Left forelimb (tissue), 1 donor: ENCODE data around the gene TTLL13.
"Not testable (repeated sequence)": the region's sequence is repeated elsewhere in the genome, so short reads cannot be mapped to it uniquely, and the experiment has no call there.

Source experiments
- DNase-seq: peaks from one replicate; pipeline ENCODE4 v3.0.0-alpha.2; 2018; ENCODE audit warnings: low spot score

The TTLL13 gene

DNA sequence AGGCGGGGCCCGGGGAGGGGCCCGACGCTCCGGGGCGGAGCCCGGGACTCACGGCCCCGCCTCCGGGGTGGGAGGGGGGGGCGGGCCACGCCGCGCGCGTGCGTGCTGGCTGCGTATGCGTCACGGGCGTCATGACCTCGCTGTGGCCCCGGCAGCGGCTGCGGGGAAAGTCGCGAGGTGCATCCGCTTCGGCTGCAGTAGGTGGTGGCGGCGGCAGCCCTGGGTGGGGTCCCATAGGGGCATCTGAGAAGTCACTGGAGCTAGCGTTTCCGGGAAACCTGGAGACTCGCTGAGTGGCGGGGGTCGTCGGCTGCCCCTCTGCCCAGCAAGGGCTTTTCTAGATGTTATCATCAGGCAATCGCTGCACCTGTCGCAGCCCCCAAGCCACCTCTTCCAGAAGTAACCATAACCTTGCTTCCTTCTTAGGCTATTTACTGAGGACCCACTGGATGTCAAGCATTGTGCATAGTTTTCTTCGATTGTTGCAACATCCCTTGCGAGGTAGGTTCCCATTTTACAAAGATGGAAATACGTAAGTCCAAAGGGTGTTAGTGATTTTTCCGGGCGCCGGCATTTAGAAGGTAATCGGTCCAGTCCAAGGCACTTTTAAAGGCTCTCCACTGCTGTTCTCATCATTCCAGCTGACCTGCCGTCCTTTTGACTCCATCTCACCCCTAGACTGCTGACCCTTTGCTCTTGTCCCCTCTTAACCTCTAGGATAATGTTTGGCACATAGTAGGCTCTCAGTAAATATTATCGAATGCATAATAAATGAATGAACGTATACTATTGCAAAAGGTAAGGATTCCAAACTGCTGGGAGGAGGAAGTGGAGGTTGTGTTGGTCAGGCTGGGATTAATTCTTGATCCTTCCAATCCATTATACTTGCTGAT lies 15.0 kb upstream of the TTLL13 start, which contains the start of gene GDPGP1:
Gene GDPGP1, plus strand, starts transcription at position 114 of the 893 bp plus-strand sequence. CDS start 6,700 bp downstream, outside the sequence.
- no peak for DNase-seq

DNA sequence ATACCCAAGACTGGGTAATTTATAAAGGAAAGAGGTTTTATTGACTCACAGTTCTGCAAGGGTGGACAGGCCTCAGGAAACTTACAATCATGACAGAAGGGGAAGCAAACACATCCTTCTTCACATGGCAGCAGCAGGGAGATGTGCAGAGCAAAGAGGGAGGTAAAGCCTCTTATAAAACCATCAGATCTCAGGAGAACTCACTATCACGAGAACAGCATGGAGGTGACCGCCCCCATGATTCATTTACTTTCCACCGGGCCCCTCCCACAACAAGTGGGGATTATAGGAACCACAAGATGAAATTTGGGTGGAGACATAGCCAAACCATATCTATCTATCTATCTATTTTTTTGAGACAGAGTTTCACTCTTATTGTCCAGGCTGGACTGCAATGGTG lies 10.0 kb upstream of the TTLL13 start:
- DNase-seq, result no peak

DNA sequence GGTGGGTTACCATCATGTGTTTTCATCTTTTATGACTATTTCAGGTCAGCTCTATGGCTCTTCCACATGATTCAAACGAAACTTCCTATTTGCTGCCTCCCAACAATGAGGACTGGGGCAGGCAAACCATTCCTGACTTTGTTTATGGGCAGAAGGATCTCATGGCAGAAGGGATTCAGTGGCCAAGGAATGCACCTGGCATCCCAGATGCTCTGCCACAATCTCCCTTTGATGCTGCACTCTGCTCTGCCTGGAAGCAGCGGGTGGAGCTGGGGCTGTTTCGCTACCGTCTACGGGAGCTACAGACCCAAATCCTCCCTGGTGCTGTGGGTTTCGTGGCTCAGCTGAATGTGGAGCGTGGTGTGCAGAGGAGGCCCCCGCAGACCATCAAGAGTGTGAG lies 8.5 kb upstream of the TTLL13 start:
- no peak for DNase-seq

DNA sequence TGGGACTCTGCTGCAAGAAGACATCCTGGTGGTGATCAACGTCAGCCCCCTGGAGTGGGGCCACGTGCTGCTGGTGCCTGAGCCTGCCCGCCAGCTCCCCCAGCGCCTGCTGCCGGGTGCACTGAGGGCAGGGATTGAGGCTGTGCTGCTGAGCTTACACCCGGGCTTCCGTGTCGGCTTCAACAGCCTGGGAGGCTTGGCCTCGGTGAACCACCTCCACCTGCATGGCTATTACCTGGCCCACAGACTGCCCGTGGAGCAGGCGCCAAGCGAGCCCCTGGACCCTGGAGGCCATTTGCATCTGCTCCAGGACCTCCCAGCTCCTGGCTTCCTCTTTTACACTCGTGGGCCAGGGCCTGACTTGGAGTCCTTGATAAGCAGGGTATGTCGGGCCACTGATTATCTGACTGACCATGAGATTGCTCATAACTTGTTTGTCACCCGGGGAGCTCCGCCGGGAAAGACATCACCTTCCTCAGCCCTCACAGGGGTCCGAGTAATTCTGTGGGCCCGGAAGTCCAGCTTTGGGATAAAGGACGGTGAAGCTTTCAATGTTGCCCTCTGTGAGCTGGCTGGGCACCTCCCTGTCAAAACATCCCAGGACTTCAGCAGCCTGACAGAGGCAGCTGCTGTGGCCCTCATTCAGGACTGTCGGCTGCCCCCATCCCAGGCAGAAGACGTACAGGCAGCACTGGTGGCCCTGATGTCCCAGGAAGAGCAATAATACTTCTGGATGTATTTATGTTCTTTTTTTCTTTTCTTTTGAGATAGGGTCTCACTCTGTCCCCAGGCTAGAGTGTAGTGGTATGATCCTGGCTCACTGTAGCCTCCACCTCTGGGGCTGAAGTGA lies 7.8 kb upstream of the TTLL13 start:
- no peak for DNase-seq

DNA sequence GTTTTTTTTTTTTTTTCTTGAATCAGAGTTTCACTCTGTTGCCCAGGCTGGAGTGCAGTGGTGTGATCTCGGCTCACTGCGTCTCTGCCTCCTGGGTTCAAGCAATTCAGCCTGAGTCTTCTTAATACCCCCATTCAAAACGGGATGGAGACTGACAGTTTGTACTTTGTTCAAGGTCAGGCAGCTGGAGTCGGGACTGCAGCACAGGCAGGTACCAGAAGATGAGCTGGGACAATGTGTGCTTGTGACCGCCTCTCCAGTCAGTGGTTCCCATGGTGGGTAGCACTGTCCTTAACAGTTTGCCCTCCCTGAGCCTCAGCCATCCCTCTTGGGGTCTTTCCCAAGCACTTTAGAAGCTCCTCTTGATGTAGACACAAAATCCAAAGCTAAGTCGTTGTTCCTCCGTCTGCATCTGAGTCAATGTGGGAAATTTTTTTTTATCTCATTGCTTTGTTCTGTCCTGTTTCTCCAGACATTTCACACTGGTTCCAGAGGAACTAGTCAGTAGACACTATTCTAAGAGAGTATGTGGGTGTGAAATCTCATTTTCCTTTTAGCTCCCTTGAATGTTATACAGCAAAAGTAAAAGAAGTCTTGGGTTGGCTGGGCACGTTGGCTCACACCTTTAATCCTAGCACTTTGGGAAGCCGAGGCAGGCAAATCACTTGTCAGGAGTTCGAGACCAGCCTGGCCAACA lies 5.3 kb upstream of the TTLL13 start:
- no peak for DNase-seq

DNA sequence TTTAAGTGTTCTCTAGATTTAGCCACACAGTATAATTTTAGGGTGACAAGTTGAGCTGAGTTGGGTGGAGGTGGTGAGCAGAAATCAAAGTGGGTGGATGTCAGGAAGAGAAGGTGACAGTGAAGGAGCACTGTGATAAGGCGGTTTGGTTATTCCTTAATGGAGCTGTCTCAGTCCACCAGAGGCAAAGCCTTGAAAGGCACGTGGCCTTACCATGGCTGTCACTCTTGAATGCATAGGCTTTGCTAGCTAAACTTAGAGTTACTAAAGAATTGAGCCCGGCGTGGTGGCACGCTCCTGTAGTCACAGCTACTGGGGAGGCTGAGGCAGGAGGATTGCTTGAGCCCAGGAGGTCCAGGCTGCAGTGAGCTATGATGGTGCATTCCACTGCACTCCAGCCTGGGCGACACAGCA lies 560 bp upstream of the TTLL13 start:
- DNase-seq, result no peak

DNA sequence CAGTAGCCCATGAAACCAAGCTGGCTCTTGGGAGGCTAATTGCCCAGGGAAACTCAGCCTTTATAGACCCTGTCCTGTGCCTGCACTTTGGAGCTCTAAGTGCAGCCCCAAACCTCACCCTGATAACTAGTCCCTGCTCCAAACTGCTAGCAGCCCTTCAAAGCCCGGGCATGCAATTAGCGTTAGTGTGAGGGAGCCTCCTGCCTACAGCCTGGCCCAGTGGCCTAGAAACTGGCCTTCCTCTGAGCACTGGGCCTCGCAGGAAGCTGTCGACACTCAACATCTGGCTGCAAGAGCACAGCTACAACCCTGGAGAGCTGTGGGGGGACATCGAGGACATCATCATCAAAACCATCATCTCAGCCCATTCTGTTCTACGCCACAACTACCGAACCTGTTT lies 8.4 kb downstream of the TTLL13 start:
- DNase-seq, result no peak

DNA sequence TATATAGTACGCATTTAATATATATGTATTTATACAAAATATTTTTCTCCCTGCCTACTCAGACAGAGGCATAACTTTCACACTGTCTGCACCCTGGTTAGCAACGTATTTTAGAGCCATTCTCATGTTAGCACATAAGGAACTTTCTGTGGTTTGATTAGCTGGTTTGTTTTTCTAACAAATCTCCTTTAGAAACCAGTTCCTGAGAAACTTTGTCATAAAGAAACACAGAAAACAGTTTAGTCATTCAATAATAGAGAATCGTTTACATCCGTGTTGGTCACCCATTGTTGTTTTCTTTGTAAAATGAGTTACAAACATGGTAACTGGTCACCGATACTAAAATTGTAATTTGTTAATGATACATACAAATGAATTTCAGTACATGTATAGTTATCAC lies 10.2 kb downstream of the TTLL13 start:
- DNase-seq, result no peak

DNA sequence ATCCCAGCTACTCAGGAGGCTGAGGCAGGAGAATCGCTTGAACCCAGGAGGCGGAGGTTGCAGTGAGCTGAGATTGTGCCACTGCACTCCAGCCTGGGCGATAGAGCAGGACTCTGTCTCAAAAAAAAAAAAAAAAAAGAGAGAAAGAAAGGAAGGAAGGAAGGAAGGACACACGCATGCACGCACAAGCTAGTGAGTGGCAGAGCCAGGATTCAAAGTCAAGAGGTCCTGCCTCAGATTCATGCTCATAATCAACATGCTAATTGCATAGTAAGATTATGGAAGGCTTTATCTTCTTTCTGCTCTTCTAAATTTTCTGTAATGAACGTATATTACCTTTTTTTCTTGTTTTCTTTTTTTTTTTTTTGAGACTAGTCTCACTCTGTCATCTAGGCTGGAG lies 11.4 kb downstream of the TTLL13 start:
- DNase-seq, result not testable (repeated sequence)

DNA sequence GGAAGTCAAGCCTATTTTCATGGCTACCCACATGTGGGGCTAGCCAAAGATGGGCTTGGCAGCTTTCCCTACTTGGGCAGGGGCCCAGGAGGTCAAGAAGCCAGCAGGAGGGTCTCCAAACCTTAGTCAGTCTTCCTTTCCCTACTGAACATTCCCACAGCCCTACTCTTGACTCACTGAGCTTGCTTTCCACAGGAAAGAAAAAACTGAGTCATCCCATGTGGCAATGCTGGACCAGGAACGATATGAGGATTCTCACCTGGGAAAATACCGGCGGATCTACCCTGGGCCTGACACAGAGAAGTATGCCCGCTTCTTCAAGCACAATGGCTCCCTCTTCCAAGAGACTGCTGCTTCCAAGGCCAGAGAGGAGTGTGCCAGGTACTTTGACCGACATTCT lies 12.5 kb downstream of the TTLL13 start:
- no peak for DNase-seq

DNA sequence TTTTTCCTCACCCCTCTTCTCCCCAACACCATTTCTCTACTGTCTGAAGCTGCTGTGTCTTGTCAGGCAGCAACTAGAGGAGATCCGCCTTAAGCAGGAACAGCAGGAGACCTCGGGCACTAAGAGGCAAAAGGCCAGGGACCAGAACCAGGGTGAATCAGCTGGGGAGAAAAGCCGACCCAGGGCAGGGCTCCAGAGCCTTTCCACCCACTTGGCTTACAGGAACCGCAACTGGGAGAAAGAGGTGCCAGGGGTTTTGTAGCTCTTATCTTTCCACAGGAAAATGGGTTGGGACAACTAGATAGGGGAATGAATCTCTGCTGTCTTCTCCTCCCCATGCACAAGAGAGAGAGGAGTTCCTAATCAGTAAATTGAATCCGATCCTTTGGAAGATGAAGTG lies 13.1 kb downstream of the TTLL13 start:
- DNase-seq, result no peak

DNA sequence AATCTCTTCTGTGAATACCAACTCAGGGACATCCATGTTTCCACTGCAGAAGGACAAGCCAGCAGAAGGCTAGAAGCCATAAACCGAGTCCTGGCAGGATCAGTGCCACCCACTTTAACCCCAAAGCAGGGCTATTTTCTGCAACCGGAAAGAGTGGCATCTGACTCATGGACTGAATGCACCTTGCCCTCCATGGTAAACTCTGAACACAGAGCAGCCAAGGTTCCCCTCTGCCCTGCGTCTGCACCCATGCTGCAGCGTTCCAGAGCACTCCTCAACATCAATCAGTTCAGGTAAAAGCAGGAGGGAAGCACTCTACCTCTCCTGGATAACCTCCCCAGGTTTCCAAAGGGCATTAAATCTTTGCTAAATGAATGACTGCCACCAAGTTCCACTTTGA lies 15.3 kb downstream of the TTLL13 start:
- DNase-seq, result no peak

DNA sequence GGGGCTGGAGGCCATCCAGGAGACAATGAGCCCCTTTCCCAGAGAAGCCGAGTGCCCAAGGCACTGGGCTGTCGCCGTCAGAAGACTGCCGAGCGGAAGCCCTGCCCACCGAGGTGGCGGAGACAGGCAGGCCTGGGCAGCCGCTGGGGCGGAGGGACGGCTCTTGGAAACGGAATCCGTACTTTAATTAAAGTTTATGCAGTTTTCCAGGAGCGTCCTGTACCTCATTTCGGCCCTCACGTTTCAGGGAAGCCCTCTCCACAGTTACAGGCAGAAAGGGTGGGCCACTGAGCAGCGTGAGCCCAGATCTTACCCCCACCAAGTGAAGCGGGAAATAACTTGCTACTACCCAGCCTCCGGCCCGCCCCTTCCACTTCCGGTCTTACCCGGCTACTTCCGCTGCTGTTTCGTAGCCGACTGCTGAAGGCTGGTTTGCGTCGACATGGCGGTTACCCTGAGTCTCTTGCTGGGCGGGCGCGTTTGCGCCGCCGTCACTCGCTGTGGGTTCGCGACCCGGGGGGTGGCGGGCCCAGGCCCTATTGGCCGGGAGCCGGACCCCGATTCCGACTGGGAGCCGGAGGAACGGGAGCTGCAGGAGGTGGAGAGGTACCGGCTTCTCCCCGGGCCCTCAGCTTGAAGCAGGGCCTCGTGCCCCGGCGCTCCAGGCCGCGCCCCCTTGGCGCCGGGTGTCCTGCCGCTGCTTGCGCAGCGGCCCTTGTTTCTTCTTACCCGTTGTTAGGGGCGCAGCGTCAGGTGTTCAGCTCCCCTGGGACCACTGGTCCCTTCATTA lies 16.1 kb downstream of the TTLL13 start, which contains the start of gene NGRN:
Gene NGRN, plus strand, starts transcription at position 402 of the 790 bp plus-strand sequence. Its CDS starts 41 bp downstream, at position 443.
- peak; percentile 96 for DNase-seq

DNA sequence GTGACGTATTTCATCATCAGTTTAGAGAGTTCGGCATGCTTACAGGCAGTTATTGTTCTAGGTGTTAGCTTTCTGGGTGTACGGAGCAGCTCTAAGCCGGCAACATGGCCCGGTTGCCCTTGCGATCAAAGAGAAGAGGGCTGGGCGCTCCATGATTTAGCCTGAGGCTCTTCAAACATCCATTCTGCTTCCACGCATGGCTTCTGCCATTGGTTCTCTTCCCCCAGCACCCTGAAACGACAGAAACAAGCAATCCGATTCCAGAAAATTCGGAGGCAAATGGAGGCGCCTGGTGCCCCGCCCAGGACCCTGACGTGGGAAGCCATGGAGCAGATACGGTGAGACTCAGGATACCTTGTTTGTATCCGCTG lies 16.7 kb downstream of the TTLL13 start:
- DNase-seq, result peak; percentile 71

DNA sequence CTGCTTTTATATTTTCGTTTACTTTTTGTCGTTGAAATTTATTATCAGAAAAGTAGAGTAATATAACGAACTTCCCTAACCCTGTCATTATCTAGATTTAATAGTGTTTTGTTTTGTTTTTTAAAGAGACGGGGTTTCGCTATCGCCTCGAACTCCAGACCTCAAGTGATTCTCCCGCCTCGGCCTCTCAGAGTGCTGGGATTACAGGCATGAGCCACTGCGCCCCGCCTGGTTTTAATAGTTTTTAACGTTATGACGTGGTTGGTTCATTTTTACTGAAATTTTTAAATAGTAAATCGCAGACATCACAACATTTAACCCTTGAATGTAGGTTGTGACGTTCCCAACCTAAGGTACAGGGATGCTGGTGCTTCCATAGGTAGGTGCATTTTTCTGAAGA lies 17.1 kb downstream of the TTLL13 start:
- DNase-seq, result no peak

DNA sequence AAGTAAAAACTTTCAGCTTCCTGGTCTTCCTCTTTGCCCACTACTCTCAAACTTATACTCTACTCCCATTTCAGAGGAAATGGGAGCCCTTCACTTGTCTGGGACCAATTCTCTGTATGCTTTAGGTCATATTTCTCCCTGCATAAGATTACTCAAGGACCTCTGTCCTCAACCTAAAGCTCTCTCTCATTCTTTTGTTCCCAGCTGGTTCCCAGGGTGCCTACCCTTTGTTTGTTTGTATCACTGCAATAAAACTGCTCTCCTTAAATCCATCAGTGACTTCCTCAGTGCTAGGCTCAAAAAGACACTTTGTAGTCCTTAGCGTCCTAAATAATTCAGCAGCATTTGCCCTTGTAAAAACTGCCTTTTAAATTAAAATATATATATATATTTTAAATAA lies 19.1 kb downstream of the TTLL13 start:
- no peak for DNase-seq

DNA sequence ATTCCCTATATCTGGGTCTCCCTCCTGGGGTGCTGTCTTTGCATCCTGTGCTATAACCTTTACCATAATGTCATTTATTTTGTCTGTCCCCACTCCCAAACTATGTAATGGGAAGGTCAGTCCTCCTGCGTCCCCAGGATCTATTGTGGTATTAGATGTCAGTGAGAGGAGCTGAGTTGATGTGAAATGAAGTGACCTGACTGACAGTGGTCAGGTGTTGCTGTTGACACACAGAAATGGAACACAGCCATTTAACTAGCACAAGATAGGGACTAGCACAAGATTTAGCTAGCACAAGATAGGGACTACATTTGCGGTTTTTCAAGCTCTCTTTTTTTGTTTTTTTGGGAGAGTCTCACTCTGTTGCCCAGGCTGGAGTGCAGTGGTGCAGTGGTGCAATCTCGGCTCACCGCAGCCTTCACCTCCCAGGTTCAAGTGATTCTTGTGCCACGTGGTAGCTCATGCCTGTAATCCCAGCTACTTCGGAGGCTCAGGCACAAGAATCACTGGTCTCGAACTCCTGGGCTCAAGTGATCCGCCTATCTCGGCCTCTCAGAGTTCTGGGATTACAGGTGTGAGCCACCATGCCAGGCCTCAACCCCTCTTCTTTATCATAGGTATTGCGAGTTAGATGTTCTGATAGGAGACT lies 21.3 kb downstream of the TTLL13 start:
- DNase-seq, result no peak

DNA sequence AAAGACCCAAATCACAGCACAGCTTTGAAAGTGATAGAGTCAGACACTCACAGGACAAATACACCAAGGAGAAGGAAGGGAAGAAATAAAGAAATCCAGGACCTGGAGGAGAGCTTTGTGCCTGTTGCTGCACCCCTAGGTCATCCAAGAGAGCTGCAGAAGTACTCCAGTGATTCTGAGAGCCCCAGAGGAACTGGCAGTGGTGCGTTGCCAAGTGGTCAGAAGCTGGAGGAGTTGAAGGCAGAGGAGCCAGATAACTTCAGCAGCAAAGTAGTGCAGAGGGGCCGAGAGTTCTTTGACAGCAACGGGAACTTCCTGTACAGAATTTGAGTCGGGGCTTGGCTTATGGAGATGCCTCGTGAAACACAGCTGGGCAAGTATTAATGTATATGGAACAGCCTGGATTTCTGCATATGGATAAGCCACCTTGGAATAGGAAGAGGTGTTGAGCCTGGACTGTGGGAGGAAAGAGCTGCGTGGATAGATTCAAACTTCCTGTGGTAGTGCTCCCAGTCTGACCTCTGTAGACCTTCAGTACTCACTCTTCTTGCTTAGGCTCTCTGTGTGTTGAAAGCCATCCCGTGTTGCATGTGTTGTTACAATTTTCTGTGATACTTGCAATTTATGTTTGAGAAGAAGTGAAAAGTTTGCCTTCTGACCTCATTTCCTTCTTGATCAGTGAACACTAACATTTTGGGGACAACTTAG lies 22.3 kb downstream of the TTLL13 start:
- DNase-seq, result no peak

DNA sequence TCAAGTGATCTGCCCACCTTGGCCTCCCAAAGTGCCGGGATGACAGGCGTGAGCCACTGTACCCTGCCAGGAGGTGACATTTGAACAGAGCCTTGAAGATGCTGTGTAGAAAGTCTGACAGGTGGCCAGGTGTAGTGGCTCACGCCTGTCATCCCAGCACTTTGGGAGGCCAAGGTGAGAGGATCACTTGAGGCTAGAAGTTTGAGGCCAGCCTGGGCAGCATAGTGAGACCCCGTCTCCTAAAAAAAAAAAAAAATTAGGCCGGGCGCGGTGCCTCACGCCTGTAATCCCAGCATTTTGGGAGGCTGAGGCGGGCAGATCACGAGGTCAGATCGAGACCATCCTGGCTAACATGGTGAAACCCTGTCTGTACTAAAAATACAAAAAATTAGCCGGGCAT lies 29.1 kb downstream of the TTLL13 start:
- DNase-seq, result not testable (repeated sequence)

DNA sequence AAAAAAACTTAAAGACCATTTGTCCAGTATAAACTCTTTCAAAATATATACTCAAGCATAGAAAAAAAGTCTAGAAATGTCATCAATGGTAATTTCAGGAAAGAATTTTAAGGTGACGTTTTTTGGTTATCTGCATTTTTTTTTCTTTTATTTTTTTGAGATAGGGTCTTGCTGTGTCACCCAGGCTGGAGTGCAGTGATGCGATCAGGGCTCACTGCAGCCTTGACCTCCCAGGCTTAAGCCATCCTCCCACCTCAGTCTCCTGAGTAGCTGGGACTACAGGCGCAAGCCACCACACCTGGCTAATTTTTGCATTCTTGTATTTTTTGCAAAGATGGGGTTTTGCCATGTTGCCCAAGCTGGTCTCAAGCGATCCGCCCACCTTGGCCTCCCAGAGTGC lies 31.4 kb downstream of the TTLL13 start:
- not testable (repeated sequence) for DNase-seq
